ENCODE results near the gene C6orf120.

The C6orf120 gene

DNA sequence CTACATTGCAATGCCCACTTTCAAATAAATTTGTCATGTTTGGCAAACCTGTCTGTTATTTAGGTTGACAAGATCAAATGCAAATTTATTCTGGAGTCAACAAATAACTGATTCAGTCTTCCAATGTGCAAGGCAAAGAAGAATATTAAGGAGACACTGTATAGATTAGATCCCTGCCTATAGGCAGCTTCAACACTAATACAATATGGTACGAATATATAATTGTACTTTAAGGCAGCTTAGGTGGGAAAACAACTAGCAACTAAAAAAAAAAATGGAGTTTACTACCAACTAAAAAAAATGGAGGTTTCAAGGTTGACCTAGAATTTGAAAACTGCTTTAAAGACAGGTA is 24.1 kb downstream of the C6orf120 start:
- no peak for DNase-seq

DNA sequence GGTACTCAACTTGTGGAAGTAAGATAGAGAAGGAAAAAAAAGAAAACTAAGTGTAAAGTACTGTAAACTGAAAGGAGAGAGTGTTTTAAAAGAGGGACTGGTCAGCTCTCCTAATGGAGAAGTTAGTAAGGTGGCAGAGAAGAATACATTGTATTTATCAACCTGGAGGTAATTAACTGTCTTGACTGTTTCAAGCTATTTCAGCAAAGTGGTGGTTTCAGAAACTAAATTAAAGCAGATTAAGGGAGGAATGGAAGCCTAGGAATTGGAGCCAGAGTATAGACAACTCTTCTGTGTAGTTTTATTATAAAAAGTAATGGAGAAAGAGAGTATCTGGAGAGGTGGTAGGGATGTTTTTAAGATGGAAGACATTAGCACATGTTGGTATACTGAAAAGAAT is 25.0 kb downstream of the C6orf120 start:
- DNase-seq: no peak

DNA sequence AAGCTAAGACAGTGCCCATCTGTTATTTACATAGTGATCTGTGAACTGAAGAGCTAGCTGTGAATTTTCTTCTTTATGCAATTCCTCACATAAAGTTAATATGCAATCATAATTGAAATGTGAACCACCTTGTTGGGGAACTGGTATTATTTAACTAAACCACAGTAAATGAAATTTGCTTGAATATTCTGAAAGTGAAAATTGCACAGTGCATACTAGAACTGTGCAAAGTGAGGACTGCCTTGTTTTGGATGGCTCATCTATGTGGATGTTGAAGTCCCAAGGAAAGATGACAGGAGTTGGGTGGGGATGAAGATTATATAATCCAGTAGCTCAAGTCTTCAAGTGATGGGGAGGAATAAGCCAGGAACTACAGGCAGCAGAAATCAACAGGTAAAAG is 28.0 kb downstream of the C6orf120 start:
- no peak for DNase-seq

DNA sequence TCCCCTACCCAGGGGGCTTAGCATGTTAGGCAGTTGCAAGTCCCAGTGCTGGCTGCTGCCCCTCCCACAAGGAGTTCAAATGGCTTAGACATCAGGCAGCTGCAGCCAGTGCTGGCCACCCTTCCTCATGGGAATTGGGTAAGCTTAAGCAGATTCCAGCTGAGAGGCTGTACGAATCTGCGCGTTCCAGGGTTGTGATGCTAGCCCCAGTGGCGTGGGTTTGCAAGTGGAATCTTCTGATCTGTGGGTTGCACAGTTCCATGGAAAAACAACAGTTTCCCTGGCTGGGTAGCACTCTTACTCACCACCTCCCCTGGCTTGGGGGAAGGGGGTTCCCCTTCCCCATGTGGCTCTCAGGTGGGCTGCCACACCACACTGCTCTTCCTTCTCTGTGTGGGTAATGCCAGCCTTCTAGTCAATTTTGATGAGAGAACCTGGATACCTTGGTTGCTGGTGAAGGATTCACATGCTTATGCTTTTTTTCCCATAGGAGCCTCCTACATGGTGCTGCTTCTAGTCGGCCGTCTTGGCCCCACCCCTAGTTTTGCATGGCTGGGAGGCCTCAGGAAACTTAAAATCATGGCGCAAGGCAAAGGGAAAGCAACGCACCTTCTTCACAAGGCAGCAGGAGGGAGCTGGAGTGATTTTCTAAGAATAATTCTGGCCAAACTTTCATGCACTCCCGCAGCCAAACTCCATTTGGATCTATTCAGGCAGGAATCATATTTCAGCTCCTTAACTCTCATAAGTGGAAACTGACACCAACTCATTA is 36.5 kb downstream of the C6orf120 start:
- no peak for DNase-seq

DNA sequence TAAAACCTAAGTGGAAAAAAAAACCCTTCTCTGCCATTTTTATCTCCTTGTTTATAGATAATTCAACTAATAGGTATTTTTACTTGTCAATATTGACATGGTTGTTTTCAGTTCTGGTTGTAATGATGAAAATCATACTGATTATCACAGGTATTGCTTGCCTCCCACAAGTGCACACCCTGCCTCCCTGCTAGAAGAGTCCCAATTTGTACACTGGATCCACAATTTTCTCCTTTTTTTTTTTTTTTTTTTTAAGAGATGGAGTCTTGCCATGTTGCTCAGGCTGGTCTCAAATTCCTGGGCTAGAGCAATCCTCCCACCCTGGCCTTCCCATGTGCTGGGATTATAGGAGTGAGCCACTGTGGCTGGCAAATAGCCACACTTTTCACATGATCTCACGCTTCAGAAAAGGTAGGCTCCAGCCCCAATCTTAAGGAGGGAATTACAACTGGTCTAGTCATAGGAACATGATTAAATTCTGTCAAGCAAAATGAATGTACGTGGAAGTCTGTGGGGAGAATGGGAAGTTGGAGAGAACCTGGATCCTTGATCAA is 37.1 kb downstream of the C6orf120 start:
- DNase-seq: no peak

DNA sequence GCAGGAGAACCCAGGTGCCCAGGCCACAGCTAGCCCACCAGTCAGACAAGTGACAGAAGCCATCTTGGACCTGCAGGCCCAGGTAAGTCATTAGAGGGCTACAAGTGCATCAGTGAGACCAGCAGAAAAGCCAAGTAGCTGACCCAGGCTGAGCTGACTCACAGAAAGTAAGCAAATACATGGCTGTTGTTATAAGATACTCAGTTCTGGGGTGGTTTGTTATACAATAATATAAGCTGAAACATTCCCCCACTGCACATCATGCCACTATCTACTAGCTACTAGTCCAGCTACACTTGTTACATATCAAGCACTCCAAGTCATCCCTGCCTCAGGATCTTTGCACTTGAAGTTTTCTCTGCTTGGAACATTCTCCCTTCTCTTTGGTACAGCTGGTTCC is 39.4 kb downstream of the C6orf120 start:
- no peak for DNase-seq

DNA sequence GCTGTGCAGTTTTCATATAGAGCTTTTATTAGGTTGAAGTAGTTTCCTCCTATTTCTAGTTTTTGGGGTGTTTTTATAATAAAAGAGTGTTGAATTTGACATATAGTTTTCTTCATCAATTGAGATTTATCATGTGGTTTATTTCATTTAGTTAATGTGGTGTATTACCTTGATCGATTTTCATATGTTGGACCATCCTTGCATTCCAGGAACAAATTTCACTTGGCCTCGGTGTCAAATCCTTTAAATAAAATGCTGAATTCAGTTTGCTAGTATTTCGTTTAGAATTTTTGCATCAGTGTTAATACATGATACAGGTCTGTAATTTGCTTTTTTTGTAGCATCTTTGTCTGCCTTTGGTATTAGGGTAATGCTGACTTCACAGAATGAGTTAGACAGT is 43.5 kb downstream of the C6orf120 start:
- DNase-seq: no peak

DNA sequence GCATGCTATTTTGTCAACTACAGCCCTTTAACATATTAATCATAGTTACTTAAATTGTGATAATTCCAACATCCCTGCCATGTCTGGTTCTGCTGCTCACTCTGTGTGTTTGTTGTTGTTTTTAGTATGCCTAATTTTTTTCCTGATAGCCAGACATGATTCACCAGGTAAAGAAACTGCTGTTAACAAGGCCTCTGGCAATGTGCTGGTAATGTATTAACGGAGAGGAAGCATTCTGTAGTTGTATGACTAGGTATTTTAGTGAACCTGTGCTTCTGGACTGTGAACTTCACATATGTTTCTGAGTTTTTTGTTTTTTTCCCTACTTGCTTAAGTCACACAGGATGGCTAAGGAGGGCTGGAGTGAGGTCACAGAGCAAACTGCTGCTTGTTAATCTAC is 44.6 kb downstream of the C6orf120 start:
- no peak for DNase-seq

DNA sequence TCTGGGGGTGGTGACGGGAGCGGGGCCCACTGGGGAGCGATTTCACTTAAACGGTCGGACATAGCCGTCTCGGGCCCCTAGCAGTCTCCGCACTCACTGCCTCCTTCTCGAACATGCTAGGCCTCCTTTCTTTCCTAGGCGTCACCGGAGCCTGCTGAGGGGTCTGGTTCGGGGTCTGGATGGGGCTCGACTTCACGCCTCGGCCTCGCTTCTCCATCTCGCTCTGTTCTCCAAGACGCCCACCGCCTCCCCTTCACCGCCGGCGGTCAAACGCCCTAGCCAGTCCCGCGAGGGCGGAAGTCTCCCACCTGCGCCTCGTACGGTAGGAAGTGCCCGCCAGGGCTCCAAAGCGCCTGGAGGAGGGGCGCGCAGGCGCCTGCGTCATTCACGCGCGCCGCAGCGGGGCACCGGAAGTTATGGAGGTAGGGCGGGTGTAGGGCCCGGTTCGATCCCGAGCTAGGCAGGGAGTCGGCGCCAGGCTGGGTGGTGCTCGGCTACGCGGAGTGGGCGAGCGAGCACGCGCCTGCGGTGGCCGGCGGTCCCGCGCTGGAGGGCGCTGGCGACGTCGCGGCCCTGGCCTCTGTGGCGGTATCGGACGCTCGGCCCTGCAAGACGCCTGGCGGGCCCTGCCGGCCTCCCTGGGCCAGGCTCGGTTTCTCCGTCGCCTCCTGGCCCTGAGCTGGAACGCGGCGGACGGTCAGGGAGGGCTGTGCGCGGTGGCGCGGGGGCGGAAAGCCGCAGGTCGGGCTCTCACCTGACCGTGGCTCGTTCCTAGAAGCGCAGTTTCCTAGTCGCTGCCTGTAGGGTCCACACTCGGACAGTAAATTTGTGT is 49.5 kb downstream of the C6orf120 start, which contains the start of the genes DYNLT2 and ERMARD:
Gene DYNLT2, minus strand, starts transcription at position 331 of the 832 bp plus-strand sequence. Its CDS starts 114 bp downstream, at position 217.
Gene ERMARD, plus strand, starts transcription at position 381 of the 832 bp plus-strand sequence. Its CDS starts 36 bp downstream, at position 417.
- DNase-seq: peak; percentile 95 to 97 (median 97)

DNA sequence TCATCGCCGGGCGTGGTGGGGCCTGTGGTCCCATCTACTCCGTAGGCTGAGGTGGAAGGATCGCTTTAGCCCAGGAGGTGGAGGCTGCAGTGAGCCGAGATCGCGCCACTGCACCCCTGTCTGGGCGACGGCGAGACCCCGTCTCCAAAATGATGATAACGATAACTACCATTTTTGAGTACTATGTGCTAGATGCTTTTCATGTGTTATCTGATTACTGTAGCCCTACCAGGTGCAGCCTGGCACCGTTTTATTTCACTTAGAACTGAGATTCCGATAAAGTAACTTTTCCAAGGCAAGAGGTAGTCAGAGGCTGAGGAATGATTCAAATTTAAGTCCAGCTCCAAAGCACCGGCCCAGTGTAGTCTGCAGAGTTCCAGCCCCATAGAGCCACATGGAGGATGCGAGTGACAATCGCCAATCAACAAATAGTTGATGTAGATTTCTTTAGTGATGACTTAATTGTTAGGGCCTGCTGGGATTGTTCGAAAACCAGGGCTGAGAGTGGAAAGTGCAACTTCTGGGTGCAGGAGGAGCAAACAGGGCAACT is 50.2 kb downstream of the C6orf120 start:
- peak in 1 of 3 donors; percentile 4 for DNase-seq
